GM18870 (cell line): ENCODE measurements around the gene DHRSX.
"Not testable (repeated sequence)": the region's sequence is repeated elsewhere in the genome, so short reads cannot be mapped to it uniquely, and the experiment has no call there.

ENCODE experiments used
- ATAC-seq: cut with Tn5 transposase; IDR thresholded peaks from one replicate; pipeline ENCODE4 v1.9.1; 2021; ENCODE audit warnings: moderate library complexity; ENCODE audit not compliant: unreplicated experiment

Gene DHRSX

DNA sequence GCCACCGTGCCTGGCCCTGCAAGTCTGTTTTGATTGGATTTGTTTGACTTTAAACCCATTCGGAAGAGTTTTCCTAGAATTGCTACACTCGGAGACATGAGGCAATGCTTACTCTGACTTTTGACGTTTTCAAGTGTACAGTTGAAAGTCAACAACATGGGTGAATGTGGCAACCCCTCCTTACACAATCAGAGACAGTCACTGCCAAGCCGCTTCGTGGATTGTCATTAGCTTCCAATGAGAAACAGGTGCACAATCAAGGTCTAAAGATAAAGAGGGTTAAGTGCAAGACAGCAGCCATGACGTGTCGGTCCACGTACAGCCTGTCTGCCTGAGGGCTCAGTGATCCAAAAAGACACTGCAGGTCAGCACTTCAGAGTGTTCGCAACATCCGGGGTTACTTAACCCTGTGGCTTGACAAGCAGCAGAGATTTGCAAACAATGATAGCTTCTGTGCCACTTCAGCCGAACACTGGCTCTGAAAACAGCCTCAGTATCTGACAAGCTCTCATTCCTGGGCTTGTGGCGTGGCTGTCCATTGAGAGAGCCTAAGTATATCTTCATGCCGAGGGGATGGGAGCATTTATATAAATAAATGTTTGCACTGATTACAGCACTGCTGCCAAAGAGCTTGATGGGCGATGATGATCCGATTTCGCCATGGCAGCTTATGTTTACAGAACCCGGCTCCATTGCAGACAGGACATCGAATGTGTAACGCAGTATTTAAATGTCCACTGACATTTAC is 180.0 kb downstream of the DHRSX start:
- ATAC-seq, result no peak

DNA sequence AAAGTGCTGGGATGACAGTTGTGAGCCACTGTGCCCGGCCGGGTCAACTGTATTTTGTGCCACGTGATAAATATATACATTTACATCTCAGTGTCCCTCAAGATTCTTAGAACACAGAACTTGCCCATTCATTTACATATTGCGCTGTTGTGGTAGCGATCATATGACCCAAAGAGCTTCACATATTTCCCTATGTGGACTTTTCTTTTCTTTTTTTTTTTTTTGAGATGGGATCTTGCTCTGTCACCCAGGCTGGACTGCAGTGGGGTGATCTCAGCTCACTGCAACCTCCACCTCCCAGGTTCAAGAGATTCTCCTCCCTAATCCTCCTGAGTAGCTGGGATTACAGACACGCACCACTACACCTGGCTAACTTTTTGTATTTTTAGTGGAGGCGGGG is 180.7 kb downstream of the DHRSX start:
- no peak for ATAC-seq

DNA sequence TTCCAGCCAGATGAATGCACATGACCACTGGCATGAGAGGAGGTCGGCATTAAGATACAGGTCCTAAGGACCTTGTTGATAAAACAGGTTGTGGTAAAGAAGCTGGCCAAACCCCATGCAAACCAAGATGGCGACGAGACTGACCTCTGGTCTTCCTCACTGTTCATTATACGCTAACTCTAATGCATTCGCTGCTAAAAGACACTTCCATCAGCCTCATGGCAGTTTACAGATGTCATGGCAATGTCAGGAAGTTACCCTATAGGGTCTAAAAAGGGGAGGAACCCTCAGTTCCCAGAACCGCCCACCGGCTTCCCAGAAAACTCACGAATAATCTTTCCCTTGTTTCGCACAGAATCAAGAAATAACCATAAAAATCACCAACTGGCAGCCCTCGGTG is 182.4 kb downstream of the DHRSX start:
- no peak for ATAC-seq

DNA sequence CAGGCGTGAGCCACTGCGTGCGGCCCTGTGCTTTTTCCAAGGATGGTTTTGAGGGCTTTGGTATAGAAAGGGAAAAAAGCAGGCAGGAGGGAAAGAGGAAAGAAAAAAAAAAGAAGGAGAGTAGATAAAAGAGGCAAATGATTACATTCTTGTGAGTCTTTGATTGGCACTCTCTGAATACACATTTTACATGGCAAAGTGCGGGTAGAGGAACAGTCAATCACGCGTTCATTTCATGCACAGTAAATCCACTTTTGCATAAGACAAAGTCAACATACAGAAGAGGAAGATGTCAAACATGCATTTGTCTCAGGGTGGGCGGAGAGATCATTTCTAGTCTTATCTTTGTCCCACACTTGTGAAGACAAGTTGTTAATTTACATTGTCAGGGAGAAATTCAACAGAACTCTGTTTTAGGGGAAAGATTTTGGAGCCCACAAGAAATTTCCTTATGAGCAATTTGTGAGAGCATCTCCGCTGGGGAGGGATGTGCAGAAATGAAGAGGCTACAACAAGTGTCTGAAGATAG is 183.2 kb downstream of the DHRSX start:
- no peak for ATAC-seq

DNA sequence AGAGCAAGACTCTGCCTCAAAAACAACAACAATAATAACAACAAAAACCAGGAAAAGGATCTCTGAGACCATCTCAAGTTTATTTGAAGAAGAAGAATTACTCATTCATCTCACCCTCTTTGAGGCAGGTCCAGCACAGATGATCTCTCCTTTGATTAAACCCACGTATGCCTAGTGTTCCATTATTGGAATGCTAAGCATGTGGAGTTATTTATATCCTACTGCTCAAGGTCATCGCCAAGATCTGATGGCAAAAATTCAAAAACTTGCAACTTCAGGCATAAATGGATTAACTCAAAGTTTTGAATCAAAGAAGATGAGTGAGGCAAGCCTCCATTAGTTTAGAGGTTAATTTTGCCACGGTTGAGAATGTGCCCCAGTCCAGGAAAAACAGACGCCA is 184.2 kb downstream of the DHRSX start:
- no peak for ATAC-seq

DNA sequence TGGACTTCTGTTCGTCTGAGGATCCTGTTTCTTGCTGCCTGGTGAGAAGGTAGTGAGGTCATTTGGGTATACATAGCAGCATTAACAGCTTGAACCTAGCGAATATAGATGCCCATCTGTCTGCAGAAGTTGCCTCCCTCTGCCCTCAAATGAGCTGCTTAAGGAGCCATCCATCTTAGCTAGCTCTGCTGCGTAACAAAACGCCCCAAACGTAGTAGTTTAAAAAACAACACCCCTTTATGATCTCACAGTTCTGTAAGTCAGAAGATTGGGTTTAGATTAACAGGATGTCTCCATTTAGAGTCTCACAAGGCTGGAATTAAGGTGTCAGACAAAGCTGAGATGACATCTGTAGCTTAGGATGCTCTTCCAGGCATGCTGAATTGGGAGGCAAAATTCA is 185.3 kb downstream of the DHRSX start:
- ATAC-seq, result no peak

DNA sequence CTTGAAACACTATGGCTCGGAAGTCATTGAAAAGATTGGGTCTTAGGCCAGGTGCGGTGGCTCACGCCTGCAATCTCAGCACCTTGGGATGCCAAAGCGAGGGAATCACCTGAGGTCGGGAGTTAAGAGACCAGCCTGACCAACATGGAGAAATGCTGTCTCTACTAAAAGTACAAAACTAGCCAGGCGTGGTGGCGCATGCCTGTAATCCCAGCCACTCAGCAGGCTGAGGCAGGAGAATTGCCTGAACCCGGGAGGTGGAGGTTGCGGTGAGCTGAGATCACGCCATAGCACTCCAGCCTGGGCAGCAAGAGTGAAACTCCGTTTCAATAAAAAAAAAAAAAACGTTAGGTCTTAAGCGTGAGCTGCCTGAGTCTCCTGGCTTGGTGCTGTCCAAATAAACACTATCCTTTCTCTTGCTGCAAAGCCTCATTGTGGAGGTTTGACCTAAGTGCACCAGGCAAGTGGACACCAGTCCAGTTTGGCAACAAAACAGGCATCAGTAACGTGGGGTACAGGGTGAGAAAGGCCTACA is 185.9 kb downstream of the DHRSX start:
- ATAC-seq, result no peak

DNA sequence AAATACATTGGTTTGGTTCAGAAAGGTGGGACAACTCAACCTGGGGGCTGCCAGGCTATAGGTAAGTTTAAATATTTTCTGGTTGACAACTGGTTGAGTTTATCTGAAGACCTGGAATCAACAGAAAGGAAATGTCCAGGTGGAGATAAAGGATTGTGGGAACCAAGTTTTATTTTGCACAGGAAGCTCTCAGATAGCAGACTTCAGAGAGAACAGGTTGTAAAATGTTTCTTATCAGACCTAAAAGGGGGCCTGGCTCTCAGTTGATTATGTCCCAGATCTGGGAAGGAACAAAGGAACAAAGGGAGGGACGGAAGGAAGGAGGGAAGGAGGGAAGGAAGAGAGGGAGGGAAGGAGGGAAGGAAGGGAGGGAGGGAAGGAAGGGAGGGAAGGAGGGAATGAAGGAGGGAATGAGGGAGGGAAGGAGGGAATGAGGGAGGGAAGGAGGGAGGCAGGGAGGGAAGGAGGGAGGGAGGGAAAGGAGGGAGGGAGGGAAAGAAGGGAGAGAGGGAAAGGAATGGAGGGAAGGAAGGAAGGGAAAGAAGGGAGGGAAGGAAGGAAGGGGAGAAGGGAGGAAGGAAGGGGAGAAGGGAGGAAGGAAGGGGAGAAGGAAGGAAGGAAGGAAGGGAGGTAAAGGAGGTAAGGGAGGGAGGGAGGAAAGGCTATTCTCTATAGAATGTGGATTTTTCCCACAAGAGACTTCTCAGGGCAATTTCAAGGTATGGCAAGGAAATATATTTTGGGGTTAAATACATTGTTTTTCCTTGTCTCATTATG is 186.7 kb downstream of the DHRSX start:
- ATAC-seq, result no peak

DNA sequence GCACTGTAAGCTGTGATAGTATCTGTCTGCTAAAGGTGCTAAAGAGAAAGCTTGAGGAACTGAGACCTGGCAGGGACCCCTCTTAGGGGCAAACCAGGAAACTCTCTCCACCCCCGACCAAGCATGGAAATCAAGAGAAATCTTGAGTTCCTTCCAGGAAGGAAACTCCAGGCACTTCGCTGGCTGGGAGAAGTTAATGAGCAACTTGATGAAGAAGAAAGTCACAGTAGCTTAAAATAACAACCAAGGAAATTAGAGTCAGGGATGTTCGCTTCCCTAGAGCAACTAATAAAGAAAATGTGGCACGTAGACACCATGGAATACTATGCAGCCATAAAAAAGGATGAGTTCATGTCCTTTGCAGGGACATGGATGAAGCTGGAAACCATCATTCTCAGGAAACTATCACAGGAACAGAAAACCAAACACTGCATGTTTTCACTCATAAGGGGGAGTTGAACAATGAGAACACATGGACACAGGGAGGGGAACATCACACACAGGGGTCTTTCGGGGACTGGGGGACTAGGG is 188.7 kb downstream of the DHRSX start:
- not testable (repeated sequence) for ATAC-seq

DNA sequence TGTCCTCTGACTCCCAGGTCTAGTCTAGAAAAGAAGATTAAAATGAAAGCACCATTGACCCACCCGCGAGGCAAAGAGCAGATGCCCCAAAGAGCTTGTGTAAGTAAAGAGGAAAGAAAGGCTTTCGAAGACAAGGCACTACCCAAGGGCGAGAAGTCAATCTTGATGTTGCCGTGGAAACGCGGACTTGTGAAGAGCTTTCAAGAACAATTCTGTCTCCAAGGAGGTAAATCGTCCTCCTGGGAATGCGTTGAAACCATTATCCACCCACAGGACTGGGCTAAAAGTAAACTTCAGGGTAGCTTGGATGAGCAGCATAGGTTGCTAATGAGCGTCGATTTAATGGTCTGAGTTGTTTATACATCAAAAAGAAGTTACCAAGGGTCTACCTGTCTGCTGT is 189.3 kb downstream of the DHRSX start:
- ATAC-seq, result no peak

DNA sequence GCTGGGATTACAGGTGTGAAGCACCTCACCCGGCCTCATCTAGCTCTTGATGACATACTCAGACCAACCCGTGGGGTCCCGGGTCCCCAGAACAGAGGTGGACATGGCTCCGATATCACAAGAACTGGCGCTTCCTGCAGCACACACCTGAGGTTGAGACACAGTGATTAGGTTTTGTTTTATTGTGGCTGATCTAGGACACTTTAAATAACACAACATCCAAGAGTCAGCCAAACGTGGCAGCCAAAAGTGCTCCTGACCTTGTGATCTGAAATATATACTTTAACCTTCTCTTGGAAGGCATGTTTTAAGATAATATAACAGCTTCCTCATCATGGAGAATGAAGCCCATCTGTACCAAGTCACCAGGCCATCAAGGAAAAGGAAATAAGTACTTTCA is 198.9 kb downstream of the DHRSX start:
- ATAC-seq, result no peak

DNA sequence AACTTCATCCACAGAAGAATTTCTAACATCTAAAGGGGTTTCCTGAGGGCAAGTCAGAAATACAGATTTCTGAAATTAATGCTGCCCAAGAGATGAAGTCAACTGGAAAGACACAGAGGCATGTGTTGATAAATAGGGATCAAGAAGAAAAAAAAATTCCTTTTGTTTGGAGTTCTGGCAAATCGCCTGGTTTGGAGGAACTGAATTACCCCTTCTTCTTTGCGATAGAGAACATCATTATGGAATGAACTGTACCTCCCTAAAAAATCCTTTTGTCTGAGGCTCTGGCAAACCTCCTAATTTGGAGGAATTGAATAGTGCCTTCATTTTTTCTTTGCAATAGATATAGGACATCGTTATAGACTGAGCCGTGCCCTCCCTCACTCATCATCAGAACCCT is 200.9 kb downstream of the DHRSX start:
- no peak for ATAC-seq

DNA sequence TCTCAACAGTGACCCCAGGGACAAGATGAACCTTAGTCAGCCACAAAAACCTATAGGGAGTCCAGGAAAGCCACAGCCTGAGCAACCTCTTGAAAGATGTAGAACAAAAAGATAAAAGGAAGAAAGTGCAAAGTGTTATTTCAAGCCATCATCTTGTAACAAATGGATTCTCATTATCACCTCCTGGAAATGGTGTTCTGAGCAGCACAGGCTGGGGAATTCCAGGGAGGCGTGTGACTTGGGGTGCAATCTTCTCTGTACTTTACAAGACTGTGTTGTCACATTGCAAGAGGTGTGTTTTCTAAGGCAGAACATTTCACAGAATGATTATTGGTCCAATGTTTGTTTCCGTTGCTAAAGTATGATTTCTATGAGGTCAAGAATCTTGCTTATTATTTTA is 214.0 kb downstream of the DHRSX start:
- no peak for ATAC-seq

DNA sequence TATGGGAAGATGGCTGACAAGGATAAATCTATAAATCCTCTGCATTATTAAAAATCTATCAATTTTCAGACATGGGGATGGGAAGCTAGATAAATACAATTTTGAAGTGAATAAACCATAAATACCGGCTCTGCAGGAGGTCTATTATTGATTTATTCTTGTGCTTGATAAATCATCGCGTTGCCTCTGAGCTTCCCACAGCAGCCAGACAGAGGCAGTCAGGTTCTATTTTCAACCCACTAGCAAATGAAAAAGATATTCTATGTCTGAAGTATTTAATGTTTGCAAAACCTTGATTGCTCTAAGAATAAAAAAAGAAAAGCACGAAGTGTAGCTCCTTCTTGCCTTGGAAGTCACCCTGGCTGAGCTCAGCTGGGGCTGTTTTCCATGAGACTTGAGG is 216.2 kb downstream of the DHRSX start:
- ATAC-seq, result no peak

DNA sequence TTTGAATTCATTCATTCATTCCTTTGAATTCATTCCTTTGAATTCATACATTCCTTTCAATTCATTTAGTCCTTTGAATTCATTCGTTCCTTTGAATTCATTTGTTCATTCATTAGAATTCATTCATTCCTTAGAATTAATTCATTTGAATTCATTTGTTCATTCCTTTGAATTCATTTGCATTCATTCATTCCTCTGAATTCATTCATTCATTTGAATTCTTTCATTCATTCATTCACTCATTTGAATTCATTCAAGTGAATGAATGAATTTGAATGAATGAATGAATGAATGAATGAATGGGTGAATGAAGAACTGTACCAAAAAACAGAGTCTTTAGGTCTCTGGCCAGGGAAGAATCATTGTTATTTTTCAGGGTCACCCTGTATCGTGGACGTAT is 216.6 kb downstream of the DHRSX start:
- ATAC-seq, result no peak

DNA sequence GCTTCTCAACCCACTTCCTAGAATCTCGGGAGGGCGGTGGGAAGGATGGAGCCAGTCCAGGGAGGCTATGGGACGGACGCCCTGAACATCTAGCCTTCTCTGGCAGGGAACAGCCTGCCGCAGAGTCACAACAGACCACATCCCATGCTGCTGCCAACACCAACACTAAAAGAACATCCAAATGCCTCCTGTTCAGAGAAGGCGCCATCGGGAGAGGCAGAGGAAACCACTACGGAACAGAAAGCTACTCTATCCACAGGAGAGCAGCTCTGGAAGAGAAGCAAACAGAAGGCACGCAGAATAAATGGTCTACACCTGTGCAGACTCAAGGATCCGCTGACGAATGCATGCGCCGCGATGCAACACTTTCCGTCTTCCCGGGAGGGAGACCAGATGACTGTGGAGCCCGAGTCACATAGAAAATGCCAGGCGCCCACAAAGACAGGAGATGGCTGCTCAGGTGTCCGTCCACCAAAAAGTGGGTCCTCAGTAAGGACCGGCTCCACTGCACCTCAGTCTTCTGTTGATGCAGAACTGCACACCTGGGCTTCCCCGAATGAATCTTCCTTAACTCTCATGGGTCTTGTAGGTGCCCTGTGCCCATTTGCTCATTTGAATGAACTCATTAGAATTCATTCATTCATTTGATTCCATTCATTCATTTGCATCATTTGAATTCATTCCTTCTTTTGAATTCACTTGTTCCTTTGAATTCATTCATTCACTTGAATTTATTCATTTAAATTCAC is 217.5 kb downstream of the DHRSX start:
- ATAC-seq, result no peak

DNA sequence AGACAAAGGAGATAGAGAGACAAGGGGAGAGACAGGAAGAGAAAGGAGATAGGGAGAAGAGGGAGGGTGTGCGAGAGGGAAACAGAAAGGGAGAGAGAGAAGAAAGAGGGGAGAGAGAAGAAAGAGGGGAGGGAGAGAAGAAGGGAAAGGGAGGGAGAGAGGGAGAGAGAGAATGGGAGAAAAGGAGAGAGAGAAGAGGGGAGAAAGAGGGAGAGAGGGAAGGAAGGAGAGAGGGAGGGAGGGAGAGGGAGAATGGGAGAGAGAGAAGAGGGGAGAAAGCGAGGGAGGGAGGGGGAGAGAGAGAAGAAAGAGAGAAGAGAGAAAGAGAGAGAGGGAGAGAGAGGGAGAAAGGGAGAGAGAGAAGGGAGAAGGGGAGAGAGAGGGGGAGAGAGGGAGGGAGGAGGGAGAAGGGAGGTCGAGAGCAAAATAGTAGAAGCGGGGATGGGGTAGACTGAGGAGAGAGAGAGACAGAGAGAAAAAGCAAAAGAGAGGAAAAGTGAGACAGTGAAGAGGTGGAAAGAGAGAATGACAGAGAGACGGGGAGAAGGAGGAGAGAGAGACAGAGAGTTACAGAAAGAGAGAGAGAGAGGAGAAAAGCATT is 218.2 kb downstream of the DHRSX start:
- no peak for ATAC-seq

DNA sequence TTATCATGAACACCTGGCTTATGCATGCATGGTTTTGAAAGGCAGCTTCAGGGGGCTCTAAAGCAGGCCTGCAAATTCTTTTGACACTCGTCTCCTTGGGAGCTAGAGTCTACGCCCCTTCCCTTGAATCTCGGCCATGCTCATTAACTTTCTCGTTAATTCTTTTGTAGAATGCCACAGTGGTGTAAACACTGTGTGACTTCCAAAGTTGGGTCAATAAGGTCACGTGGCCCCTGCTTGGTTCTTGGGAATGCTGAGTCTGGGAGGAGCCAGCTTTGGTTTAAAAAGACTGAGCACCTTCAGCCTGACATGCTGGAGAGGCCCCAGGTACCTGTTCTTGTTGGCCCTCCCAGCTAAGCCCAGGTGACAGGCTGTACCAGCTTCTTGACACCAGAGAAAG is 228.4 kb downstream of the DHRSX start:
- no peak for ATAC-seq

DNA sequence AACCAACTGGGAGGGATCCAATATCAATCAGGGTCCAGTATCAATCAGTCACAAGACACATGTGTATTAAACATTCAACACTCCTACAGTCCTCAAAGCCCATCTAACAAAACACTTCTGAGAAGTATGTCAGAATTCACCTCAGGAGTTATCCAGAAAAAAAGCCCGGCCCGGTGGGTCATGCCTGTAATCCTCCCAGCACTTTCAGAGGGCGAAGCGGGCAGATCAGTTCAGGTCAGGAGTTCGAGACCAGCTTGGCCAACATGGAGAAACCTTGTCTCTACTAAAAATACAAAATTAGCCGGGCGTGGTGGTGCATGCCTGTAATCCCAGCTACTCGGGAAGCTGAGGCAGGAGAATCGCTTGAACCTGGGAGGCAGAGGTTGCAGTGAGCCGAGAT is 229.2 kb downstream of the DHRSX start:
- not testable (repeated sequence) for ATAC-seq

DNA sequence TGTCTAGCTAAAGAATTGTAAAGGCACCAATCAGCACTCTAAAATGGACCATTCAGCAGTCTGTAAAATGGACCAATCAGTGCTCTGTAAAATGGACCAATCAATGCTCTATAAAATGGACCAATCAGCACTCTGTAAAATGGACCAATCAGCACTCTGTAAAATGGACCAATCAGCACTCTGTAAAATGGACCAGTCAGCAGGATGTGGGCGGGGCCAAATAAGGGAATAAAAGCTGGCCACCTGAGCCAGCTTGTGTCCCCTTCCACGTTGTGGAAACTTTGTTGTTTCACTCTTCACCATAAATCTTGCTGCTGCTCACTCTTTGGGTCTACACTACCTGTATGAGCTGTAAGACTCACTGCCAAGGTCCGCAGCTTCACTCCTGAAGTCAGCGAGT is 230.0 kb downstream of the DHRSX start:
- ATAC-seq, result not testable (repeated sequence)

DNA sequence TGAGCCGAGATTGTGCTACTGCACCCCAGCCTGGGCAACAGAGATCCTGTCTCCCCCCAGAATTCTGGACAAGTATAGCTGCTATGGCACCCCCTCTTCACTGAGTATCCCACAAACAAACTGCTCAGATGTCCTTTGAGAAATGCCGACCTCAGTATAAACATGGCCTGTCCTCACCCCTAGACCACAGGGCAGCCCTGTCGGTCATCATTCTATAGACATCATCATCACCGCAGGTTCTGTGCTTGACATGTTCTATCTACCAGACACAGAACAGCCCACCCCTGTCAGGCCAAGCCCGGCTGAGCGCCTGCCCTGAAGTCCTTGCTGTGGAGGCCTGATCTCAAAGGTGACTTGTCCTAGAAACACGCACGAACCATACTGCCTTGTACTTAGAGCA is 232.9 kb downstream of the DHRSX start:
- ATAC-seq, result no peak
